ENCODE data around the gene RGS3. TPM values are rescaled to one million over a fixed set of nuclear protein-coding genes. Genes with fewer than 3 reads are reported as not detected.
A peak's percentile ranks its signal among the peaks of the same experiment; 100 is the strongest.

RGS3 gene
- total RNA-seq, 2 donors from 2014 or later: 36.5 to 48.2 TPM

GRCh38 chr9:113603048-113603375 is 139.5 kb downstream of the RGS3 start:
- DNase-seq (no peak), ATAC-seq (replicated peaks in 1 of 2) (no peak)
- Mint-ChIP-seq H3K9me3 (no peaks in the 10 kb centered on the region), H3K4me1 (ENCODE audit: low read depth) (peaks cover 27% of the 10 kb centered on the region), H3K4me3 (no peak overlapping the region), H3K27ac (no peak overlapping the region), H3K27me3 (ENCODE audit: low read depth) (no peaks in the 10 kb centered on the region), H3K36me3 (ENCODE audit: insufficient read depth in 2 of 2) (no peaks in the 10 kb centered on the region)

DNA sequence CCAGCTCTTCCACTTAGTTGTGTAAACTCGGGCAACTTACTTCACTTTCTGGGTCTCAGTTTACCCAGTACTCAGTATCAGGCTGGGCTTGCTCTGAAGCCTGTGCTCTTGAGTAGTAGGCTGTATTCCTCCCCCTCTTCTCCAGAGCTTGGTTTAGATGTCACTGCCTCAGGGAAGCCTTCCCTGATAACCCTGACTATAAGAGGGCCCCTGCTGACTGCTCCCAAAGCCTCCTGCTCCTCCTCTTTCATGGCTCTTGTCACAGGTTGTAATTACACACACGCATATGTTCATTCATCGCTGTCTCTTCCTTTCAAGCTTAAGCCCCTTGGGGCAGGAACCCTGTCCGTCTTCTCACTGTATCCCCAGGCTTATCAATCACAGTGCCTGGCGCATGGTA is 140.2 kb downstream of the RGS3 start:
- peaks cover 27% of the 10 kb centered on the region for H3K4me1 Mint-ChIP-seq (ENCODE audit: low read depth)
- no peak for DNase-seq

DNA sequence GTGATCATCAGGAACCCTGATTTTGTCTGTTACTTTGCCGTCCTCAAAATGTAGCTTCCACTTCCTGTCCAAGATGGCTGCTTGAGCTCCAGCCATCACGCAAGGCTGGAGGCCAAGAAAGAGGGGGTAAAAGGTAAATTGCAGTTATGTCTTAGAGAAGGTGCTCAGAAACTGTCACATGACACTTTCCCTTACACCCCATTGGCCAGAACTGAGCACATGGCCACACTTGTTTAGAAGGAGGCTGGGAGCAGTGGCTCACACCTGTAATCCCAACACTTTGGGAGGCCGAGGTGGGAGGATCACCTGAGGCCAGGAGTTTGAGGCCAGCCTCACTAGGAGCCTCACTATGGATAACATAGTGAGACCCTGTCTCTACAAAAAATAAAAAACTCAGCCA is 140.9 kb downstream of the RGS3 start:
- DNase-seq: no peak
- H3K36me3 Mint-ChIP-seq (ENCODE audit: insufficient read depth in 2 of 2): no peaks in the 10 kb centered on the region
- H3K4me3 Mint-ChIP-seq: no peak overlapping the region
- H3K4me1 Mint-ChIP-seq (ENCODE audit: low read depth): peaks cover 27% of the 10 kb centered on the region
- H3K27me3 Mint-ChIP-seq (ENCODE audit: low read depth): no peaks in the 10 kb centered on the region
- H3K27ac Mint-ChIP-seq: no peak overlapping the region
- ATAC-seq (replicated peaks in 1 of 2): no peak
- no peaks in the 10 kb centered on the region for H3K9me3 Mint-ChIP-seq

More for the DNA sequence above, 140.2 kb downstream of the RGS3 start:
- H3K27ac Mint-ChIP-seq: no peak overlapping the region
- no peak overlapping the region for H3K4me3 Mint-ChIP-seq
- no peaks in the 10 kb centered on the region for H3K9me3 Mint-ChIP-seq
- no peaks in the 10 kb centered on the region for H3K36me3 Mint-ChIP-seq (ENCODE audit: insufficient read depth in 2 of 2)
- H3K27me3 Mint-ChIP-seq (ENCODE audit: low read depth): no peaks in the 10 kb centered on the region
- no peak for ATAC-seq (replicated peaks in 1 of 2)

- Mint-ChIP-seq H3K27me3 (ENCODE audit: low read depth) (no peaks in the 10 kb centered on the region), H3K27ac (no peak overlapping the region), H3K9me3 (no peaks in the 10 kb centered on the region), H3K36me3 (ENCODE audit: insufficient read depth in 2 of 2) (no peaks in the 10 kb centered on the region), H3K4me1 (ENCODE audit: low read depth) (peaks cover 21% of the 10 kb centered on the region), H3K4me3 (no peak overlapping the region)
- ATAC-seq (replicated peaks in 1 of 2) (no peak), DNase-seq (no peak)
These were observed 143.0 kb downstream of the RGS3 start for GRCh38 chr9:113606510-113606909.

GRCh38 chr9:113608082-113608685 is 144.7 kb downstream of the RGS3 start:
- Mint-ChIP-seq H3K9me3 (no peaks in the 10 kb centered on the region), H3K4me1 (ENCODE audit: low read depth) (peaks cover 4% of the 10 kb centered on the region), H3K4me3 (no peak overlapping the region), H3K36me3 (ENCODE audit: insufficient read depth in 2 of 2) (no peaks in the 10 kb centered on the region), H3K27me3 (ENCODE audit: low read depth) (no peaks in the 10 kb centered on the region), H3K27ac (no peak overlapping the region)
- DNase-seq: no peak
- no peak for ATAC-seq (replicated peaks in 1 of 2)

DNA sequence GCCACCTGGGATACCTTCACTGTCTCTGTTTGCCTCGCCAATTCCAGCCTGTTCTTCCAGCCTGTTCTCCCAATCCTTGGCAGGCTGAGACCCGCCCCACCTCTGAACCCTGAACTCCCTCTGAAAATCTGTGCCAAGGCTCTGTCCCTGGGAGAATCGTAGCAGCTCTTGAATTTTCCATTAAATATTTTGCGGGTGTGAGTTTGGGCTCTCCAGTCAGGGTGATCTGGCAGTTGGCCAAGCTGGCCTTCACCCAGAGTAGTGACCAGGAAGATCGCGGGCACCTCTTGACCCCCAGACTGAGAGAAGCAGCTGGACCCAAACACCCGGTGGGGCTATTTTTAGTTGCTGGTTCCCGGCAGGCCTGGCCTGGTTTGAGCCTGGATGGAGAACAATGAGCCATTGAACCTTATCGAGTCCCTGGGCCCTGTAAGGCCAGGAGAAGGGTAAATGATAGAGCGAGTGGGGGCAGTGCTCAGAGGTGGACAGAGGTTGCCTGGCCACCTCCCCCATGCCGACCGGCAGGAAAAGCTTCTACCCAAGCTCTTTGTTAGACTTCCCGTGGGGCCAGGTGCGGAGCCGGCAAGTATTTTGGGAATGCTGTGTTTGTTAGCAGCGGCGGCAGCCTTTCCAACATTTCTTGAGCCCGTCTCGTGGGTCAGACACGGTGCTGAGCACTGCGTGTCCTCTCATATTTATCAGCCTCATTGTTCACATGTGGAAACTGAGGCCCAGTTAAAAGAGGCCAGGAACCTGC is 146.2 kb downstream of the RGS3 start:
- no peak for DNase-seq
- H3K4me3 Mint-ChIP-seq: no peak overlapping the region
- H3K36me3 Mint-ChIP-seq (ENCODE audit: insufficient read depth in 2 of 2): no peaks in the 10 kb centered on the region
- no peaks in the 10 kb centered on the region for H3K27me3 Mint-ChIP-seq (ENCODE audit: low read depth)
- no peak overlapping the region for H3K27ac Mint-ChIP-seq
- H3K9me3 Mint-ChIP-seq: no peaks in the 10 kb centered on the region
- H3K4me1 Mint-ChIP-seq (ENCODE audit: low read depth): peaks cover 11% of the 10 kb centered on the region
- ATAC-seq (replicated peaks in 1 of 2): no peak

DNA sequence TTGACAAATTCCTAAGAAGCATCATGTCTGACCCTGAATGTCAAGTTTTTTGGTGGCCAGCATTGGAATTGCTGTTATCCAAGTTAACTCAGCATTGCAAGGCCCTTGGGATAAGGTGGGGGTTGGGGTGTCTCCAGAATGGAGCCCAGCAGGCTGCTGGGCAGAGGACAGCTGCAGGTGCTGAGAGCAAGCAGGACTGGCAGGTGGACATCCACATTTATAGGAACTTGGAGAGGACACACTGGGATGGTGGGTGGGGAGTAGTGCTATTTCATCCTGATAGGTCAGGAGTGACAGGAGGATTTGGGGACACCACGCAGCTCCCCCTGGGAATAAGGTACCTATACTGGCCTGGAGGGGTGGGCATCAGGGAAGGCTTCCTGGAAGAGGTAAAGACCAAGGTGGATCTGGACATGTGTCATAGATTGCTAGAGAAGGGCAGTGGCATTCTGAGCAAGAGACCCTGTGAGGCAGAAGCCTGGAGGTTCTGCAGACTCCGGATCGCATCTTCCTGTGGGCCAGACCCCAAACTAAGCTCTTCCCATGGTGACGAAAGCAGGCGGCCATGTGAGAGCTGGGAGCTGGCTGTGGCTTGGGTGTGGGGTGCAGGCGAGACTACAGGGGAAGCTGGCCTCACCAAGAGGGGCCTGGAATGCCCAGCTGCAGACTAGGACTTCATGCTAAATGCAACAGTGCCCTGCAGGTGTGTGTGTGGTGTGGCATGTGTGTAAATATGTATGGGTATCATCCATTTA is 148.1 kb downstream of the RGS3 start:
- Mint-ChIP-seq H3K27ac (no peak overlapping the region), H3K4me3 (no peak overlapping the region), H3K36me3 (ENCODE audit: insufficient read depth in 2 of 2) (no peaks in the 10 kb centered on the region), H3K4me1 (ENCODE audit: low read depth) (peaks cover 30% of the 10 kb centered on the region), H3K9me3 (no peaks in the 10 kb centered on the region), H3K27me3 (ENCODE audit: low read depth) (no peaks in the 10 kb centered on the region)
- DNase-seq: no peak
- ATAC-seq (replicated peaks in 1 of 2): no peak

- Mint-ChIP-seq H3K9me3 (no peaks in the 10 kb centered on the region), H3K36me3 (ENCODE audit: insufficient read depth in 2 of 2) (no peaks in the 10 kb centered on the region), H3K27ac (no peak overlapping the region), H3K4me1 (ENCODE audit: low read depth) (peaks cover 37% of the 10 kb centered on the region), H3K27me3 (ENCODE audit: low read depth) (no peaks in the 10 kb centered on the region), H3K4me3 (no peak overlapping the region)
- DNase-seq: no peak
- no peak for ATAC-seq (replicated peaks in 1 of 2)
These were observed 148.8 kb downstream of the RGS3 start for GRCh38 chr9:113612216-113612747.

DNA sequence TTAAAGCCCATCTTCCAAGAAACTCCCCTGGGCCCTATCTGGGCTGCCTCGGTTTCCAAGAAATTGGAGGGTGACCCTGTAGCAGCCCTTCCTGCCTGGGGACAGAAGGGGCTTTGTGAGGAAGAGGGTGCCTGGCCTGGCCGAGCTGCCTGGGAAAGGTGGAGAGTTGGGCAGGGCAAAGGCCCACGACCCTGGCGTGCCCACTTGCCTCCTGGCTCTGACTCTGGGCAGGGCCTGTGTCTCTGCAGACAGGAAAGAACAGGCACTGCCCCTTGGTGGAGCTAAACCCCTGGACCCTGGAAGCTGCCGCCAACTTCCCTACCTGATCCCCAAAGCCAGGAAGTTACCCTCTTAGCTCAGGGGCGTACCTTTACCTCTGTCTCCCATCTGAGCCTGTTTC is 149.3 kb downstream of the RGS3 start:
- Mint-ChIP-seq H3K4me1 (ENCODE audit: low read depth) (peaks cover 42% of the 10 kb centered on the region), H3K36me3 (ENCODE audit: insufficient read depth in 2 of 2) (no peaks in the 10 kb centered on the region), H3K9me3 (no peaks in the 10 kb centered on the region), H3K27me3 (ENCODE audit: low read depth) (no peaks in the 10 kb centered on the region), H3K4me3 (no peak overlapping the region), H3K27ac (no peak overlapping the region)
- DNase-seq (no peak), ATAC-seq (replicated peaks in 1 of 2) (no peak)

- DNase-seq (no peak), ATAC-seq (replicated peaks in 1 of 2) (no peak)
- peaks cover 52% of the 10 kb centered on the region for H3K4me1 Mint-ChIP-seq (ENCODE audit: low read depth)
- peak overlapping the region in 1 of 2 donors; percentile 0 for H3K4me3 Mint-ChIP-seq
- H3K9me3 Mint-ChIP-seq: no peaks in the 10 kb centered on the region
- no peaks in the 10 kb centered on the region for H3K27me3 Mint-ChIP-seq (ENCODE audit: low read depth)
- no peak overlapping the region for H3K27ac Mint-ChIP-seq
- H3K36me3 Mint-ChIP-seq (ENCODE audit: insufficient read depth in 2 of 2): no peaks in the 10 kb centered on the region
These were observed 150.4 kb downstream of the RGS3 start for GRCh38 chr9:113613815-113614413.

DNA sequence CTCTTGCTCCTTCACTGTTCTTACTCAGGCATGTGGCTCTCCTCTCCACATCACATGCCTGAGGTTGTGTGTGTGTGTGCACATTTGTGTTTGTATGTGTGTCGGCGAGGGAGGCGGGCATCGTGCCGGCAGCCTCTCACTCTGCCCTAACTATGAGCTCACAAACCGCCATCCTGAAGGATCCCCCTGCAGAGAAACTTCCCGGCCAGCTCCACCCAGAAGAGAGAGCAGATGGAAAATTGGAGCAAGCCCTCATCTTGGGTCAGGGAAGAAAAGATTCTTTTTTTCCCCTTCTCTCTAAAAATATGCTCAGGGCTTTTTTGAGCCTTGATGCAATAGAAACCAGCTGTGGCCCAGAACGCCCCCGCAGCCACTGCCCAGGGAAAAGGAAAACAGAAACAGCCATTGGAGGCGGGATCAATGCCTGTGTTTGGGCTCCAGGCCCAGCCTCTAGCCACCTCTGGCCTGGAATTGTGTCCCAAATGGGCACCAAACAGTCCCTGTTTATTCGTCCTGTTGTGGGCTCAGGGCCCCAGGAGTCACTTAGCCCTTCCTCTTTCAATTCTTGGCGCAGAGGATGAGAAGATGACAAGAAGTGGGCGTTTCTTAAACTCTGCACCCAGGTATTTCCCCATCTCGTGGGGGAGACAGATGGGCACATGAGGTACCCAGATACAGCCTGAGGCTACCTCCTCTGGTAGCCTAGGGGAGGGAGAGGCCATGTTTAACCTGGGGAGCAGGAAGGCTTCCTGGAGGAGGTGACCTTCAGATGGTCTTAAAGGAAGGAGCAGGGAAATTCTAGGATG is 151.5 kb downstream of the RGS3 start:
- Mint-ChIP-seq H3K4me3 (peak overlapping the region; percentile 73 to 82), H3K9me3 (no peaks in the 10 kb centered on the region)
- peak; percentile 29 to 32 for DNase-seq

GRCh38 chr9:113616116-113616515 is 152.6 kb downstream of the RGS3 start:
- ATAC-seq (replicated peaks in 1 of 2): no peak
- no peaks in the 10 kb centered on the region for H3K9me3 Mint-ChIP-seq
- H3K27me3 Mint-ChIP-seq (ENCODE audit: low read depth): no peaks in the 10 kb centered on the region
- H3K4me1 Mint-ChIP-seq (ENCODE audit: low read depth): peaks cover 74% of the 10 kb centered on the region
- DNase-seq: no peak
- peak overlapping the region; percentile 11 to 73 for H3K4me3 Mint-ChIP-seq
- H3K27ac Mint-ChIP-seq: no peak overlapping the region
- no peaks in the 10 kb centered on the region for H3K36me3 Mint-ChIP-seq (ENCODE audit: insufficient read depth in 2 of 2)

More for the DNA sequence above, 151.5 kb downstream of the RGS3 start:
- peak; percentile 64 to 68 for ATAC-seq (replicated peaks in 1 of 2)
- Mint-ChIP-seq H3K27ac (peak overlapping the region; percentile 49), H3K4me1 (ENCODE audit: low read depth) (peaks cover 64% of the 10 kb centered on the region), H3K27me3 (ENCODE audit: low read depth) (no peaks in the 10 kb centered on the region), H3K36me3 (ENCODE audit: insufficient read depth in 2 of 2) (no peaks in the 10 kb centered on the region)

All from activated T-cell treated with anti-CD3 and anti-CD28 coated beads, Interleukin-2, amount 50 U/mL, for 72 hours (primary cell).